ENCODE measurements around the gene NMT1. TPM values are rescaled to one million over a fixed set of nuclear protein-coding genes. Genes with fewer than 3 reads are reported as not detected.

Gene NMT1
- total RNA-seq, 1 experiment from 2014 or later = 173 TPM

- BruUV-seq (replicated peaks) = no TSS peak
- Histone ChIP-seq H3K4me2 (ENCODE audit: low read length) (no peak overlapping the region), H2AFZ (ENCODE audit: low read depth, low read length, poor library complexity, severe bottlenecking) (no peak overlapping the region), H3K27ac (ENCODE audit: low read depth, low read length) (no peak overlapping the region), H3K9me3 (ENCODE audit: control insufficient read depth in 1 of 2, insufficient read depth in 1 of 2, low read depth in 1 of 2, low read length in 2 of 2) (no peaks in the 10 kb centered on the region), H3K9ac (ENCODE audit: low read length) (no peak overlapping the region), H3K27me3 (ENCODE audit: insufficient read depth, low read length) (no peaks in the 10 kb centered on the region), H3K79me2 (ENCODE audit: insufficient read depth, low read length) (no peaks in the 10 kb centered on the region), H4K20me1 (ENCODE audit: insufficient read depth) (no peaks in the 10 kb centered on the region), H3K9me2 (ENCODE audit: insufficient read depth) (no peaks in the 10 kb centered on the region), H3K36me3 (ENCODE audit: control insufficient read depth in 1 of 2, insufficient read depth in 2 of 2, low read length in 2 of 2) (no peaks in the 10 kb centered on the region), H3K4me1 (ENCODE audit: control insufficient read depth in 1 of 2, insufficient read depth in 2 of 2, low read length in 2 of 2) (peaks cover 7 to 19% of the 10 kb centered on the region in 2 experiments), H3K4me3 (replicated peaks in 1 of 2; ENCODE audit: low read depth in 1 of 2, low read length in 2 of 2) (no peak overlapping the region)
- ChIA-PET POLR2A (no interaction called here), CTCF (interaction anchor here (10.2 kb wide), 1 partner anchor 7 kb away, joined by 131 read pairs; the partner anchor contains the start of gene ACBD4), RAD21 (ENCODE audit: low non-redundant PET in 1 of 2, low total read pairs in 2 of 2, uncharacterized antibody in 2 of 2, unreplicated experiment in 2 of 2) (no interaction called here)
- intact Hi-C loops (cut with micrococcal nuclease) = no loop called here
- TF ChIP-seq ZFX (IDR thresholded peaks at IDR 0.05) = no peak
- no peak for TF ChIP-seq TCF7L2 (IDR thresholded peaks at IDR 0.05; ENCODE audit: borderline replicate concordance, extremely low read depth, insufficient read depth, insufficient read length)
- no peak for TF ChIP-seq ATF3 (IDR thresholded peaks at IDR 0.05)
- no peak for TF ChIP-seq CEBPB (IDR thresholded peaks at IDR 0.05; ENCODE audit: low read depth)
- TF ChIP-seq ZNF274 (IDR thresholded peaks at IDR 0.05; ENCODE audit: low read depth, low read length) = no peak
- no peak for TF ChIP-seq SIN3A (IDR thresholded peaks at IDR 0.05; ENCODE audit: low read depth)
- no peak for TF ChIP-seq CBX3 (IDR thresholded peaks at IDR 0.05; ENCODE audit: low read depth)
- TF ChIP-seq ELF1 (IDR thresholded peaks at IDR 0.05; ENCODE audit: borderline replicate concordance, low read depth) = no peak
- TF ChIP-seq MAX (IDR thresholded peaks at IDR 0.05) = no peak
- TF ChIP-seq RAD21 (IDR thresholded peaks at IDR 0.05; ENCODE audit: low read depth) = no peak
- no peak for TF ChIP-seq EZH2 (IDR thresholded peaks at IDR 0.05)
- TF ChIP-seq EGR1 (IDR thresholded peaks at IDR 0.05; ENCODE audit: low read depth) = no peak
- TF ChIP-seq REST (IDR thresholded peaks at IDR 0.05; ENCODE audit: low read depth) = no peak
- ATAC-seq (no peak), DNase-seq (ENCODE audit: low read depth, low spot score) (no peak)
These were observed 82.1 kb downstream of the NMT1 start for GRCh38 chr17:45143094-45143670.

Data from HCT116 (cell line).